ENCODE measurements around the gene ZNF580.
A peak's percentile ranks its signal among the peaks of the same experiment; 100 is the strongest.

ZNF580 gene

DNA sequence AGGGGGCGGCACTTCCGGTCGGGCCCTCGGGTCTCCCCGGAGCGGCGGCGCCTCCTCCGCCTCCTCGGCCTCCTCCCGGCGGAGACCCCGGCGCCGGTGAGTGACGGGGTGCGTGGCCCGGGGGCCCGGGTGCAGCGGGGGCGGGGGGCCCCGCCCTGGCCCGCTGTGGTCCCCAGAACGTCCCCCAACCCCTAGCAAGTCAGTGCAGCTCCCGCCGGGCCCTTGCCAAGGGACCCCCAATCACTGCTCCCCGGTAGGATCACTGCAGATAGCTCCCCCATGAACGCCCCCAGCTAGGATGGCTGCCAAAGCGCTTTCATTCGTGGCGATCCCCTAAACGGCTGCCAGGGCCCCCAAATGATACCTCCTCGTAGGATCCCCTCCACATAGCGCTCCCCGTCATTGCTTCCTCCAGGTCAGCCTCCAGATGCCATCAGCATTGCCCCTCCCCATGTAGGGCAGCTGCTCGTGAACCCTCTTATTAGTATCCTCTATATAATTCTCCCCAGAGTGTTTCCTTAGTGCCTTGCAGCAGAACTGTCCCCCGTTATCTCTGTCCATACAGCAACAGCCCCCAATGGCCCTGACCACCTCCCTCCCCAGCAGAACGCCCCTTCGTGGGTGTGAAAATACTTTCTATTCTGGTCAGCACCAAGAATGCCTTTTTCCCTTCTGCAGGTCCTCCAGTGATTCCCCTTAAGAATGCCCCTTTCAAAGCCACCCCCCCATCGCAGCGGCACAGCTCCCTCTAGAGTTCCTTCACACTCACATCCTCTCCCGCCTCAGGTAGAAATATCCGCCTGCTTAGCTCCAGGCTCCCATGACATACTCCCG lies 34.9 kb upstream of the ZNF580 start, which contains the start of gene ZNF865:
Gene ZNF865 (plus strand): TSS at position 11 of the 834 bp plus-strand sequence. CDS start 7,972 bp downstream, outside the sequence.
- Histone ChIP-seq H3K4ac (ENCODE audit: low read length) (peak within 1 kb of the TSS; percentile 85), H3K9me3 (replicated peaks in 1 of 2; ENCODE audit: control insufficient read depth in 2 of 2, insufficient read depth in 1 of 2, low read depth in 1 of 2, low read length in 2 of 2) (peaks cover 0 to 7% of the 10 kb centered on the region in 2 donors), H2BK5ac (ENCODE audit: low read length) (peak within 1 kb of the TSS; percentile 87), H3K9ac (ENCODE audit: low read depth, low read length, poor library complexity) (peak within 1 kb of the TSS; percentile 82), H3K4me1 (ENCODE audit: control insufficient read depth in 2 of 2, insufficient read depth in 1 of 2, low read depth in 1 of 2, low read length in 2 of 2) (peaks cover 6 to 12% of the 10 kb centered on the region in 2 donors), H2AFZ (ENCODE audit: low read length) (peak within 1 kb of the TSS; percentile 76), H3K23ac (ENCODE audit: low read depth, low read length, poor library complexity) (peak within 1 kb of the TSS; percentile 69), H2BK12ac (ENCODE audit: low read length) (no peak within 1 kb of the TSS), H3K4me2 (ENCODE audit: insufficient read depth, low read length, poor library complexity, severe bottlenecking) (peak within 1 kb of the TSS; percentile 89), H3K79me1 (ENCODE audit: low read depth, low read length) (peaks cover 7% of the 10 kb centered on the region), H3K27me3 (ENCODE audit: control insufficient read depth in 3 of 3, insufficient read depth in 3 of 3, low read depth in 1 of 3, low read length in 3 of 3) (no peaks in the 10 kb centered on the region), H3K14ac (ENCODE audit: low read length) (no peak within 1 kb of the TSS), H4K91ac (ENCODE audit: low read depth, low read length, poor library complexity) (peak within 1 kb of the TSS; percentile 4), H3K18ac (ENCODE audit: low read length) (peak within 1 kb of the TSS; percentile 96), H3K27ac (replicated peaks; ENCODE audit: low read length) (peak within 1 kb of the TSS; percentile 100), H2AK5ac (ENCODE audit: low read depth, low read length) (peak within 1 kb of the TSS; percentile 10), H3K4me3 (ENCODE audit: low read length in 2 of 2) (peak within 1 kb of the TSS; percentile 78 to 95), H4K8ac (ENCODE audit: low read depth, low read length) (no peak within 1 kb of the TSS), H2BK15ac (ENCODE audit: low read length) (peak within 1 kb of the TSS; percentile 27), H3K36me3 (replicated peaks in 1 of 2; ENCODE audit: control insufficient read depth in 2 of 2, insufficient read depth in 2 of 2, low read length in 2 of 2) (peaks cover 7 to 36% of the 10 kb centered on the region in 2 donors), H2BK120ac (ENCODE audit: low read depth, low read length) (no peak within 1 kb of the TSS)
- WGBS, 2 donors (ENCODE audit: extremely low coverage in 2 of 2, insufficient read length in 2 of 2, insufficient replicate concordance in 1 of 2) = no CpG with 5 or more reads among the region's 44 CpGs
- DNase-seq (ENCODE audit: low spot score) = no peak

DNA sequence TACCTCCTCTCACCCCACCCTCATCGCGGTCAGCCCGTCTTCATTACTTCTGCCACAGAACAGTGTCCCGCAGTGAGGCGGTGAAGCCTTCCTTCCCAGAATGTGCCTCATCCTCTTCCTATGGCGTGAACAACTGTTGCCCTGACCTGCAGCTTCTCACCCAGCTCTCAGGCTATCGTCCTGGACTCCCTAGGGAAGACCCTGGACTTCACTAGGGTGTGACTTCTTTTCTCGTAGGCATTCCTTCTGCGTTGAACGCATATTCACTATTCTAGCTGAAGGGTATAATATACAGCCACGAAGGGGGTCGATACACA lies 34.4 kb upstream of the ZNF580 start:
- peak overlapping the region; percentile 27 for H3K27ac ChIP-seq (replicated peaks; ENCODE audit: low read length)
- no peak for DNase-seq (ENCODE audit: low spot score)
- no peak overlapping the region for H2AFZ ChIP-seq (ENCODE audit: low read length)
- peaks cover 4 to 9% of the 10 kb centered on the region in 2 donors for H3K4me1 ChIP-seq (ENCODE audit: control insufficient read depth in 2 of 2, insufficient read depth in 1 of 2, low read depth in 1 of 2, low read length in 2 of 2)
- H3K4me2 ChIP-seq (ENCODE audit: insufficient read depth, low read length, poor library complexity, severe bottlenecking) = peak overlapping the region; percentile 89
- H3K23ac ChIP-seq (ENCODE audit: low read depth, low read length, poor library complexity) = no peak overlapping the region
- peak overlapping the region; percentile 10 for H2AK5ac ChIP-seq (ENCODE audit: low read depth, low read length)
- H3K4me3 ChIP-seq (ENCODE audit: low read length in 2 of 2) = peak overlapping the region; percentile 73 to 78
- peak overlapping the region; percentile 81 for H3K9ac ChIP-seq (ENCODE audit: low read depth, low read length, poor library complexity)
- no peaks in the 10 kb centered on the region for H3K27me3 ChIP-seq (ENCODE audit: control insufficient read depth in 3 of 3, insufficient read depth in 3 of 3, low read depth in 1 of 3, low read length in 3 of 3)
- H3K14ac ChIP-seq (ENCODE audit: low read length) = no peak overlapping the region
- WGBS, 2 donors (ENCODE audit: extremely low coverage in 2 of 2, insufficient read length in 2 of 2, insufficient replicate concordance in 1 of 2) = no CpG with 5 or more reads among the region's 12 CpGs
- no peak overlapping the region for H3K18ac ChIP-seq (ENCODE audit: low read length)
- no peak overlapping the region for H2BK5ac ChIP-seq (ENCODE audit: low read length)
- peaks cover 0 to 7% of the 10 kb centered on the region in 2 donors for H3K9me3 ChIP-seq (replicated peaks in 1 of 2; ENCODE audit: control insufficient read depth in 2 of 2, insufficient read depth in 1 of 2, low read depth in 1 of 2, low read length in 2 of 2)
- no peak overlapping the region for H2BK120ac ChIP-seq (ENCODE audit: low read depth, low read length)
- no peak overlapping the region for H3K4ac ChIP-seq (ENCODE audit: low read length)
- no peak overlapping the region for H4K8ac ChIP-seq (ENCODE audit: low read depth, low read length)
- H4K91ac ChIP-seq (ENCODE audit: low read depth, low read length, poor library complexity) = no peak overlapping the region
- H2BK15ac ChIP-seq (ENCODE audit: low read length) = no peak overlapping the region
- peaks cover 7 to 42% of the 10 kb centered on the region in 2 donors for H3K36me3 ChIP-seq (replicated peaks in 1 of 2; ENCODE audit: control insufficient read depth in 2 of 2, insufficient read depth in 2 of 2, low read length in 2 of 2)
- H2BK12ac ChIP-seq (ENCODE audit: low read length) = no peak overlapping the region
- H3K79me1 ChIP-seq (ENCODE audit: low read depth, low read length) = peaks cover 7% of the 10 kb centered on the region

DNA sequence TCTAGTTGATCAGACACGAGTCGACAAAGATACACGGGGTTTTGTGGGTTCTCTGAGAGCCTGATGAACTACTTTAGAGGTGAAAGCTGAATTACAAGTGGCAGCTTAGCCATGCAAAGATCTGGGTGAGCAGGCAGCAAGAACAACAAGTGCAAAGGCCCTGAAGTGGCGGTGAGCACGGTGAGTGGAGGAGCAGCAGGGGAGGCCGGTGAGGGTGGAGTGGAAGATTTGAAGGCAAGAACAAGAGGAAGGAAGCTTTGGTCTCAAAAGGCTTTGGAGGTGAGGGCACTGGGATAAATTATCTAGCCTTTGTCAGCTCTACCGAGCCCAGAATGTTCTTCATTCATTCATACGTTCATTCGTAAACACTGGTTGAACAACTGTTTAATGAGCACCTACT lies 34.0 kb upstream of the ZNF580 start:
- H3K14ac ChIP-seq (ENCODE audit: low read length) = no peak overlapping the region

DNA sequence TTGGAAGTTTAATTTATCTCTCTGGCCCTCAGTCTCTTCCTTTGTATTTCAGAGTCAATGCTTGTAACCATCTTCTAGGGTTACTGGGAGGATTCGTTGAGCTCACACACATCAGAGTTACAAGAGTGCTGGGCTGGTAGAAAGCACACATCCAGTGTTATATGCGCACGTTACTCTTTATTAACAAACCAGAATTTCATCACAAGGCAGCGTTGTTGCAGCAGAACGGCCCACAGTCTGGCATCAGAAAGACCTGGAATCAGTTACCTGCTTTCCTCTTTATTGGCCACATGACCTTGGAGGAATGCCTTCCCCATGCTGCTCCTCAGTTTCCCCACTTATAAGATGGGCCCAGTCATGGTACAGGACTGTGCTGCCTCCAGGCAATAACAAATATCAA lies 31.5 kb upstream of the ZNF580 start:
- no peak for DNase-seq (ENCODE audit: low spot score)
- no peak overlapping the region for H3K14ac ChIP-seq (ENCODE audit: low read length)
- no peak overlapping the region for H3K4me3 ChIP-seq (ENCODE audit: low read length in 2 of 2)
- no peak overlapping the region for H2AFZ ChIP-seq (ENCODE audit: low read length)
- H2AK5ac ChIP-seq (ENCODE audit: low read depth, low read length) = no peak overlapping the region
- H2BK15ac ChIP-seq (ENCODE audit: low read length) = no peak overlapping the region
- peaks cover 4 to 9% of the 10 kb centered on the region in 2 donors for H3K4me1 ChIP-seq (ENCODE audit: control insufficient read depth in 2 of 2, insufficient read depth in 1 of 2, low read depth in 1 of 2, low read length in 2 of 2)
- H4K8ac ChIP-seq (ENCODE audit: low read depth, low read length) = no peak overlapping the region
- H4K91ac ChIP-seq (ENCODE audit: low read depth, low read length, poor library complexity) = no peak overlapping the region
- no peak overlapping the region for H2BK12ac ChIP-seq (ENCODE audit: low read length)
- no peak overlapping the region for H2BK5ac ChIP-seq (ENCODE audit: low read length)
- no peak overlapping the region for H3K4ac ChIP-seq (ENCODE audit: low read length)
- H3K9ac ChIP-seq (ENCODE audit: low read depth, low read length, poor library complexity) = no peak overlapping the region
- no peaks in the 10 kb centered on the region for H3K27me3 ChIP-seq (ENCODE audit: control insufficient read depth in 3 of 3, insufficient read depth in 3 of 3, low read depth in 1 of 3, low read length in 3 of 3)
- peaks cover 7 to 62% of the 10 kb centered on the region in 2 donors for H3K36me3 ChIP-seq (replicated peaks in 1 of 2; ENCODE audit: control insufficient read depth in 2 of 2, insufficient read depth in 2 of 2, low read length in 2 of 2)
- H3K9me3 ChIP-seq (replicated peaks in 1 of 2; ENCODE audit: control insufficient read depth in 2 of 2, insufficient read depth in 1 of 2, low read depth in 1 of 2, low read length in 2 of 2) = no peaks in the 10 kb centered on the region
- H3K4me2 ChIP-seq (ENCODE audit: insufficient read depth, low read length, poor library complexity, severe bottlenecking) = no peak overlapping the region
- H3K27ac ChIP-seq (replicated peaks; ENCODE audit: low read length) = no peak overlapping the region
- peaks cover 8% of the 10 kb centered on the region for H3K79me1 ChIP-seq (ENCODE audit: low read depth, low read length)
- H3K23ac ChIP-seq (ENCODE audit: low read depth, low read length, poor library complexity) = no peak overlapping the region
- no CpG with 5 or more reads among the region's 5 CpGs for WGBS, 2 donors (ENCODE audit: extremely low coverage in 2 of 2, insufficient read length in 2 of 2, insufficient replicate concordance in 1 of 2)
- no peak overlapping the region for H2BK120ac ChIP-seq (ENCODE audit: low read depth, low read length)
- no peak overlapping the region for H3K18ac ChIP-seq (ENCODE audit: low read length)

More for the DNA sequence above, 34.0 kb upstream of the ZNF580 start:
- Histone ChIP-seq H3K18ac (ENCODE audit: low read length) (no peak overlapping the region), H2BK120ac (ENCODE audit: low read depth, low read length) (no peak overlapping the region), H3K9ac (ENCODE audit: low read depth, low read length, poor library complexity) (no peak overlapping the region), H2AFZ (ENCODE audit: low read length) (no peak overlapping the region), H4K91ac (ENCODE audit: low read depth, low read length, poor library complexity) (no peak overlapping the region), H2BK5ac (ENCODE audit: low read length) (no peak overlapping the region), H2AK5ac (ENCODE audit: low read depth, low read length) (no peak overlapping the region), H2BK15ac (ENCODE audit: low read length) (no peak overlapping the region), H3K9me3 (replicated peaks in 1 of 2; ENCODE audit: control insufficient read depth in 2 of 2, insufficient read depth in 1 of 2, low read depth in 1 of 2, low read length in 2 of 2) (peaks cover 0 to 7% of the 10 kb centered on the region in 2 donors), H3K4me2 (ENCODE audit: insufficient read depth, low read length, poor library complexity, severe bottlenecking) (peak overlapping the region; percentile 89), H3K4me3 (ENCODE audit: low read length in 2 of 2) (peak overlapping the region; percentile 73 to 78), H3K36me3 (replicated peaks in 1 of 2; ENCODE audit: control insufficient read depth in 2 of 2, insufficient read depth in 2 of 2, low read length in 2 of 2) (peaks cover 7 to 46% of the 10 kb centered on the region in 2 donors), H3K4me1 (ENCODE audit: control insufficient read depth in 2 of 2, insufficient read depth in 1 of 2, low read depth in 1 of 2, low read length in 2 of 2) (peaks cover 4 to 9% of the 10 kb centered on the region in 2 donors), H3K23ac (ENCODE audit: low read depth, low read length, poor library complexity) (no peak overlapping the region), H4K8ac (ENCODE audit: low read depth, low read length) (no peak overlapping the region), H3K27ac (replicated peaks; ENCODE audit: low read length) (no peak overlapping the region), H3K4ac (ENCODE audit: low read length) (no peak overlapping the region), H3K79me1 (ENCODE audit: low read depth, low read length) (peaks cover 10% of the 10 kb centered on the region), H2BK12ac (ENCODE audit: low read length) (no peak overlapping the region), H3K27me3 (ENCODE audit: control insufficient read depth in 3 of 3, insufficient read depth in 3 of 3, low read depth in 1 of 3, low read length in 3 of 3) (no peaks in the 10 kb centered on the region)
- WGBS, 2 donors (ENCODE audit: extremely low coverage in 2 of 2, insufficient read length in 2 of 2, insufficient replicate concordance in 1 of 2) = no CpG with 5 or more reads among the region's 9 CpGs
- no peak for DNase-seq (ENCODE audit: low spot score)
